ENCODE measurements around the gene MCF2L2. TPM values are rescaled to one million over a fixed set of nuclear protein-coding genes. Genes with fewer than 3 reads are reported as not detected.

The MCF2L2 gene

GRCh38 chr3:183148056-183148455 is 280.4 kb downstream of the MCF2L2 start:
- H3K9ac ChIP-seq (ENCODE audit: low read depth, low read length), result no peak overlapping the region
- no peaks in the 10 kb centered on the region for H3K36me3 ChIP-seq (ENCODE audit: insufficient read depth, low read length)
- no peaks in the 10 kb centered on the region for H3K9me3 ChIP-seq (replicated peaks; ENCODE audit: low read length)
- no peak overlapping the region for H3K4me2 ChIP-seq (ENCODE audit: low read length)
- H3K4me3 ChIP-seq (ENCODE audit: low read length), result no peak overlapping the region
- peaks cover 14% of the 10 kb centered on the region for H3K4me1 ChIP-seq (ENCODE audit: control insufficient read depth, insufficient read depth, low read length)
- peaks cover 4% of the 10 kb centered on the region for H3K27me3 ChIP-seq (ENCODE audit: control insufficient read depth, insufficient read depth, low read length)

DNA sequence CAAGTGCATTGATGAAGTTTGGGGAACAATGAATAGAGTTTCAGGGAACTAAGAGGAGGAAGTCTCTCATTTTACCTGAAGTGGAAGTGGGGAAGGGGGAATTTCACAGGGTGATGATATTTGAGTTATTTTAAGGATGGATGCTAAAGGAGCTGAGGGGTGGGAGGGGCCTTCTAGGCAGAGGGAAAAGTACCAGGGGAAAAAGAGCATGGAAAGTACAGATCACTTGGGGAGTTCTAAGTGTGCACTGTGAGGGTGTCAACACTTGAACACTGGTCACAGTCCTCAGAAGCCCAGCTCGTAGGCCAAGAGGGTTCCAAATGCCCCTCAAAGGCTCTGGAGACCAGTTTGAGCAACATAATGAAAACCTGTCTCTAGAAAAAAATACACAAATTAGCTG is 284.1 kb downstream of the MCF2L2 start:
- Histone ChIP-seq H3K9ac (ENCODE audit: low read depth, low read length) (no peak overlapping the region), H3K27me3 (ENCODE audit: control insufficient read depth, insufficient read depth, low read length) (no peaks in the 10 kb centered on the region), H3K9me3 (replicated peaks; ENCODE audit: low read length) (no peaks in the 10 kb centered on the region), H3K36me3 (ENCODE audit: insufficient read depth, low read length) (no peaks in the 10 kb centered on the region), H3K4me2 (ENCODE audit: low read length) (no peak overlapping the region), H3K4me1 (ENCODE audit: control insufficient read depth, insufficient read depth, low read length) (peaks cover 8% of the 10 kb centered on the region), H3K4me3 (ENCODE audit: low read length) (no peak overlapping the region)

DNA sequence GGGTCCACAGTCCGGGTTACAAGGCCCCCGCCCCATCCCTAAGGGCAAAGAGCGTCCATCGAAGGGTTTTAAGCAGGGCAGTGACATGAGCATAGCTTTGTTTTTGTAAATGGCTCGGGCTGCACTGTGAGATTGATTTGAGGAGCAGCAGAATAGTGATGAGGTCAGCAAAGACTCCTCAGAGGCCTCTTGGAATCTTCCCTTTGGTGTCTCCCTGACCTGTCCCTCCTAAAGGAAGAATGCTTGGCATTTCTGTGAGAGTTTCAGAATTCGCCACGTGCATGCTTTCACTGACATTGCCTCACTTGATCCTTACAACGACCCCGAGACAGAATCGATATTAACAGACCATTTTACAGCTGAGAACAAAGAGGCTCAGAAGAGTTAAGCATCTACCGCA is 286.2 kb downstream of the MCF2L2 start:
- Histone ChIP-seq H3K36me3 (ENCODE audit: insufficient read depth, low read length) (no peaks in the 10 kb centered on the region), H3K27me3 (ENCODE audit: control insufficient read depth, insufficient read depth, low read length) (no peaks in the 10 kb centered on the region), H3K9me3 (replicated peaks; ENCODE audit: low read length) (peaks cover 3% of the 10 kb centered on the region), H3K9ac (ENCODE audit: low read depth, low read length) (no peak overlapping the region), H3K4me3 (ENCODE audit: low read length) (no peak overlapping the region), H3K4me2 (ENCODE audit: low read length) (no peak overlapping the region), H3K4me1 (ENCODE audit: control insufficient read depth, insufficient read depth, low read length) (no peaks in the 10 kb centered on the region)

DNA sequence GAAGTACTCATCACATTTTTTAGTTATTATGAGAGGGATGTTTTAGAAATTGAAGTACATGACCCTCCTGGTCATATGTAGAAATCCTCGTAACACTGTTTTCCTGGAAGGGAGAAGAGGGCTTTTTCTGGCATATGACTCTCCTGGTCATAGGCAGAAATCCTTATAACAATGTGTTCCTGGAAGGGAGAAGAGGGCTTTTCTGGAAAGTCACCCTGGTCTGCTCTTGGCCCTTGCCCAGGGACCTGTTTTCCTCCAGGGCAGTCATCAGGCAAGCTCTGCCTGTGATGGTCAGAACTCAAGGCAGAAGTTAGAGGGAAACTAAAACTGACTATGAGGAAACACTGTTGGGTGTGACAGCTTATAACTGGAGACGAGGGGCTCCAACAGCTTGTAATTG is 293.6 kb downstream of the MCF2L2 start:
- H3K27me3 ChIP-seq (ENCODE audit: control insufficient read depth, insufficient read depth, low read length), result peaks cover 3% of the 10 kb centered on the region
- H3K4me2 ChIP-seq (ENCODE audit: low read length), result no peak overlapping the region
- H3K9ac ChIP-seq (ENCODE audit: low read depth, low read length), result no peak overlapping the region
- no peak overlapping the region for H3K4me3 ChIP-seq (ENCODE audit: low read length)
- peaks cover 3% of the 10 kb centered on the region for H3K9me3 ChIP-seq (replicated peaks; ENCODE audit: low read length)
- H3K36me3 ChIP-seq (ENCODE audit: insufficient read depth, low read length), result no peaks in the 10 kb centered on the region
- peaks cover 13% of the 10 kb centered on the region for H3K4me1 ChIP-seq (ENCODE audit: control insufficient read depth, insufficient read depth, low read length)

GRCh38 chr3:183132409-183132808 is 296.0 kb downstream of the MCF2L2 start:
- no peak overlapping the region for H3K4me2 ChIP-seq (ENCODE audit: low read length)
- H3K4me3 ChIP-seq (ENCODE audit: low read length), result no peak overlapping the region
- peaks cover 4% of the 10 kb centered on the region for H3K9me3 ChIP-seq (replicated peaks; ENCODE audit: low read length)
- no peaks in the 10 kb centered on the region for H3K36me3 ChIP-seq (ENCODE audit: insufficient read depth, low read length)
- H3K4me1 ChIP-seq (ENCODE audit: control insufficient read depth, insufficient read depth, low read length), result peaks cover 13% of the 10 kb centered on the region
- H3K9ac ChIP-seq (ENCODE audit: low read depth, low read length), result no peak overlapping the region
- H3K27me3 ChIP-seq (ENCODE audit: control insufficient read depth, insufficient read depth, low read length), result peaks cover 3% of the 10 kb centered on the region

- Histone ChIP-seq H3K4me2 (ENCODE audit: low read length) (peak overlapping the region; percentile 36), H3K4me1 (ENCODE audit: control insufficient read depth, insufficient read depth, low read length) (peaks cover 13% of the 10 kb centered on the region), H3K36me3 (ENCODE audit: insufficient read depth, low read length) (no peaks in the 10 kb centered on the region), H3K9me3 (replicated peaks; ENCODE audit: low read length) (peaks cover 4% of the 10 kb centered on the region), H3K9ac (ENCODE audit: low read depth, low read length) (peak overlapping the region; percentile 53), H3K27me3 (ENCODE audit: control insufficient read depth, insufficient read depth, low read length) (peaks cover 3% of the 10 kb centered on the region), H3K4me3 (ENCODE audit: low read length) (no peak overlapping the region)
Observed at GRCh38 chr3:183131735-183132134, 296.7 kb downstream of the MCF2L2 start.

DNA sequence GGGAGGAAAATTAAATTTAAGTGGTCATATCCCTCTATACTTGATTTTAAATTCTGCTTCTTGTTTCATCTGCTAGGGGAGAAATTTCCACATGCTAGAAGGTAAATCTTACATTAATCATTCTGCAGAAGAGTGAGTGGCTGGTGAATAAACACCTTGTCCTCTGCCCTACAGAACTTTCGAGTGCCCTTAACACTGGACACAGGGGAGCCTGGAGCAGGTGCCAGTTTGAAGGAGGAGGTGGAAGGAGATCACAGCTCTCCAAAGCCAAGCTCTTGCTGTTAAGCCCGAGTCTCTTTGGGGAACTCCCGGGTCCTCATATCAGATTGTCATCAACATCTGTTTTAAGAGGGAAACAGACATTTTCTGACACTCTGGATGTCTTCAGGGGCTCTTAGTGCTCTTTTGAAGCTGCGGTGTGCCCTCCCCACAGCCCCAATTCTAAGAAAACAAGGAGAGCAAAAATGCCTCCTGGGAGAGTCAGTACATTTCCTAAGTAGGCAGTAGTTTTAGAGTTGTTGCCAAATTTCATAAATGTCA is 297.2 kb downstream of the MCF2L2 start:
- H3K9ac ChIP-seq (ENCODE audit: low read depth, low read length), result peak overlapping the region; percentile 53
- H3K4me2 ChIP-seq (ENCODE audit: low read length), result peak overlapping the region; percentile 36
- H3K9me3 ChIP-seq (replicated peaks; ENCODE audit: low read length), result peaks cover 4% of the 10 kb centered on the region
- no peaks in the 10 kb centered on the region for H3K36me3 ChIP-seq (ENCODE audit: insufficient read depth, low read length)
- peaks cover 3% of the 10 kb centered on the region for H3K27me3 ChIP-seq (ENCODE audit: control insufficient read depth, insufficient read depth, low read length)
- no peak overlapping the region for H3K4me3 ChIP-seq (ENCODE audit: low read length)
- H3K4me1 ChIP-seq (ENCODE audit: control insufficient read depth, insufficient read depth, low read length), result peaks cover 13% of the 10 kb centered on the region

- Histone ChIP-seq H3K36me3 (ENCODE audit: insufficient read depth, low read length) (no peaks in the 10 kb centered on the region), H3K9ac (ENCODE audit: low read depth, low read length) (no peak overlapping the region), H3K4me3 (ENCODE audit: low read length) (no peak overlapping the region), H3K4me1 (ENCODE audit: control insufficient read depth, insufficient read depth, low read length) (peaks cover 13% of the 10 kb centered on the region), H3K4me2 (ENCODE audit: low read length) (no peak overlapping the region), H3K9me3 (replicated peaks; ENCODE audit: low read length) (peaks cover 4% of the 10 kb centered on the region), H3K27me3 (ENCODE audit: control insufficient read depth, insufficient read depth, low read length) (peaks cover 3% of the 10 kb centered on the region)
Observed at GRCh38 chr3:183129243-183129642, 299.2 kb downstream of the MCF2L2 start.

GRCh38 chr3:183128709-183129108 is 299.7 kb downstream of the MCF2L2 start:
- peaks cover 4% of the 10 kb centered on the region for H3K9me3 ChIP-seq (replicated peaks; ENCODE audit: low read length)
- peaks cover 3% of the 10 kb centered on the region for H3K27me3 ChIP-seq (ENCODE audit: control insufficient read depth, insufficient read depth, low read length)
- no peak overlapping the region for H3K4me3 ChIP-seq (ENCODE audit: low read length)
- peaks cover 18% of the 10 kb centered on the region for H3K4me1 ChIP-seq (ENCODE audit: control insufficient read depth, insufficient read depth, low read length)
- no peaks in the 10 kb centered on the region for H3K36me3 ChIP-seq (ENCODE audit: insufficient read depth, low read length)
- no peak overlapping the region for H3K4me2 ChIP-seq (ENCODE audit: low read length)
- H3K9ac ChIP-seq (ENCODE audit: low read depth, low read length), result no peak overlapping the region

Small RNA genes lying within 50 kb of the gene (small RNA-seq; reads per million reads assigned to genes)
- not detected for gene RF00092
- gene RF00394, result not detected
- 0.21 reads per million for gene RF01241
- not detected for gene RNA5SP151
- gene SNORA63D, result 1.6 reads per million, percentile 57 among the genes with 10 or more reads in this experiment
